Esophagus (tissue), 2 donors: ENCODE results near the gene GHSR. TPM values are rescaled to one million over a fixed set of nuclear protein-coding genes. Genes with fewer than 3 reads are reported as not detected.

Source experiments
- H3K27ac ChIP-seq, 2 donors: one replicate each; pipeline ENCODE4 v1.5.1; 2013; ENCODE audit warnings: low read depth in 2 of 2, mild to moderate bottlenecking in 2 of 2, inconsistent platforms in 1 of 2, low read length in 1 of 2, moderate library complexity in 1 of 2
- H3K27me3 ChIP-seq, 2 donors: one replicate each; pipeline ENCODE4 v1.6.1; 2013; ENCODE audit warnings: low read length in 2 of 2, control low read depth in 1 of 2, mild to moderate bottlenecking in 1 of 2; ENCODE audit not compliant: insufficient read depth in 2 of 2, control insufficient read depth in 1 of 2
- H3K36me3 ChIP-seq, 2 donors: one replicate each; pipeline ENCODE4 v1.6.1; 2013; ENCODE audit warnings: low read length in 1 of 2; ENCODE audit not compliant: control insufficient read depth in 2 of 2, insufficient read depth in 2 of 2
- H3K4me1 ChIP-seq, 2 donors: one replicate each; pipeline ENCODE4 v1.6.1; 2013; ENCODE audit warnings: low read length in 1 of 2; ENCODE audit not compliant: control insufficient read depth in 2 of 2, insufficient read depth in 2 of 2
- H3K4me3 ChIP-seq, 2 donors: one replicate each; pipeline ENCODE4 v1.5.1; 2013; ENCODE audit warnings: low read length in 2 of 2, mild to moderate bottlenecking in 2 of 2, low read depth in 1 of 2, moderate library complexity in 1 of 2
- H3K9me3 ChIP-seq, 2 donors: one replicate each; pipeline ENCODE4 v1.6.1; 2013; ENCODE audit warnings: mild to moderate bottlenecking in 2 of 2, low read depth in 1 of 2, low read length in 1 of 2, moderate library complexity in 1 of 2; ENCODE audit not compliant: control insufficient read depth in 2 of 2, insufficient read depth in 1 of 2
- WGBS, 2 donors: extraction: QIAGEN DNeasy Blood & Tissue Kit; methylation state at CpG; one replicate each; pipeline ENCODE4 v1.1.7; 2013; 5-methylcytosine and 5-hydroxymethylcytosine counted together
- polyA plus RNA-seq, 2 donors: library from polyadenylated mRNA; stranded (reverse); fragments of 200-250 nt; gene quantifications; one replicate each; pipeline ENCODE4 v1.2.3, GENCODE V29; 2013
- donor health status: healthy with polysubstance abuse.
- donor health status: Bipolar disorder and iron deficiency.

GHSR gene
- polyA plus RNA-seq, 2 donors: not detected

DNA sequence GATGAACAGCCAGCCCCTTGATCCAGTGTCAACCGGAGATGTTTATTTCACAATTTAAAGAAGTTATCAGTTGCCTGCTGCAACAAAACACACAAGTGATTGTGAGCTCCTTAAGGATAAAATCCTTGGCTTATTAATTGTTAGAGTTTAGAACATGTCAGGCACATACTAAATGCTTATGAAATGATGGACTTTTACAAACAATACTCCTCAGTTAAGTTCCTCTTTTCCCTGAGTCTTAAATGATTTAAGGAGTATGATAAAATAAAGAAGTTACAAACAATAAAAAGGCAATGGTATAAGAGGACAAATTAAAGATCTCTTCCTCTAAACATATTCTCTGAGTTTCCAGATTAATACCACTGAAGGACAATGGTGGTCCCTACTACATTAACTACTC, 5.7 kb downstream of the GHSR start:
- WGBS, 2 donors: 71 to 88% methylated on average over 1 of the region's 1 CpG
- Histone ChIP-seq H3K4me3 (no peak overlapping the region), H3K27me3 (peaks cover 0 to 4% of the 10 kb centered on the region in 2 donors)

GRCh38 chr3:172441581-172441980, 6.7 kb downstream of the GHSR start:
- Histone ChIP-seq H3K36me3 (no peaks in the 10 kb centered on the region), H3K27ac (no peak overlapping the region), H3K4me3 (no peak overlapping the region), H3K9me3 (no peaks in the 10 kb centered on the region), H3K27me3 (no peaks in the 10 kb centered on the region), H3K4me1 (no peaks in the 10 kb centered on the region)
- WGBS, 2 donors: 69 to 71% methylated on average over 5 of the region's 5 CpGs

More for the DNA sequence above, 5.7 kb downstream of the GHSR start:
- no peaks in the 10 kb centered on the region for H3K36me3 ChIP-seq
- peaks cover 0 to 2% of the 10 kb centered on the region in 2 donors for H3K9me3 ChIP-seq
- no peak overlapping the region for H3K27ac ChIP-seq
- peaks cover 0 to 2% of the 10 kb centered on the region in 2 donors for H3K4me1 ChIP-seq

DNA sequence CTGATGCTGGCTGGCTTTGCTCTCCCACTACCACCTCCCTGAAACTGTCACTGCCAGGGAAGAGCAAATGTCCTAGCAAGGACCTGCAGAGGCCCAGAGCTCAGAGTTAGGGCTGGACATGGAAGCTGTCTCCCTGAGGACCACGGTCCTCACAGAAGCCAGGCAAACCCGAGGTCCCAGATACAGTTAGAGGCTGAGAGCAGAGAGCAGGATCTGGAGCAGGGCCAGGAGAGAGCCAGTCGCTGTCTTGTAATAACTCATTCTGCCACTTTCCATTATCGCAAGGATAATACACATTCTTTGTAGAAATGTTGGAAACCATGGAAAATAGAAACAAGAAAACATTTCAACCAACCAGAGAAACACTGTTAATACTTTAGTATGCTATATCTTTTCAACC, 10.1 kb downstream of the GHSR start:
- H3K4me3 ChIP-seq: no peak overlapping the region
- WGBS, 2 donors: 51 to 57% methylated on average over 4 of the region's 4 CpGs
- H3K9me3 ChIP-seq: no peaks in the 10 kb centered on the region
- no peaks in the 10 kb centered on the region for H3K4me1 ChIP-seq
- no peak overlapping the region for H3K27ac ChIP-seq
- no peaks in the 10 kb centered on the region for H3K27me3 ChIP-seq
- H3K36me3 ChIP-seq: no peaks in the 10 kb centered on the region

DNA sequence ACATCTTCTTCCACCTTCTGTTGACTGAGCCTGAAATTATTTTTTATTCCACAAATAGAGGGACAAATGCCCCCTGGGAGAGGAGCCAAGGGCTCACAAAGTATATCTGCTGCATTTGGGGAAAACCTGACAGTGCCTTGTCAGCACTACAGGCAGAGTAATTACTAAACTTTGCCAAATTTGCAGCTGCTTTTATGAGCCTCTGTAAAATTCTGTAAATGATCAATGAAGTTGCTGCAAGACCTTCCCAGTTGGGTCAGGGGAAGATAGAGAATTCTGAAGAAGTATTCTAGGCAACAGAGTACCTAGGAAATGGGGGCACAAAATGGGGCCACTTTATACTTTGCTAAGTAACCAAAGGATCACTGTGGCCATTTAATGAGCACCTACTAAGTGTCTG, 10.5 kb downstream of the GHSR start:
- no peaks in the 10 kb centered on the region for H3K4me1 ChIP-seq
- H3K27me3 ChIP-seq: no peaks in the 10 kb centered on the region
- no peaks in the 10 kb centered on the region for H3K36me3 ChIP-seq
- H3K9me3 ChIP-seq: peaks cover 0 to 2% of the 10 kb centered on the region in 2 donors
- no peak overlapping the region for H3K27ac ChIP-seq
- no peak overlapping the region for H3K4me3 ChIP-seq

- Histone ChIP-seq H3K9me3 (no peaks in the 10 kb centered on the region), H3K36me3 (no peaks in the 10 kb centered on the region), H3K4me3 (no peak overlapping the region), H3K27me3 (peaks cover 0 to 2% of the 10 kb centered on the region in 2 donors), H3K27ac (no peak overlapping the region), H3K4me1 (no peaks in the 10 kb centered on the region)
- 77 to 84% methylated on average over 5 of the region's 5 CpGs for WGBS, 2 donors
Measured at GRCh38 chr3:172415323-172415722, 32.9 kb downstream of the GHSR start.

DNA sequence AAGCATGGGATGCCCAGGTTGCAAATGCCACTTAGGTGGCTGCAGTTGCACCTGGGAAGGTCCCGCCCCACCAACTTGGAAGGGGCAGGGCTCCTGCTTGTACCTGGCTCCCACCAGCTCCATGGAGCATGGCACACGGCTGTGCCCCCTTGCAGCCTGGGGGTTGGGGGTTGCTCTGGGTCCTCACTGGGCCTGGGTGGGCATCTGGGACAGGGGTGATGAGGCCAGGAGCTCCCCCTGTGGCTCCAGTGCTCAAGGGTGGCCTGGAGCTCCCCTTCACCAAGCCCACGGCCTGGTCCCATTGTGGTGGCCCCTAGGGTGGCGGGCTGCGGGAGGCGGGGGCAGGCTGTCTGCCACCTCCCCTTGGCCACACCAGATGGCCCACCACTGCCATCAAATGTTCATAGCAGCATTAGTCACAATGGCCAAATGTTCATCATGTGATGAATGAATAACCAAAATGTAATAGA, 36.7 kb downstream of the GHSR start:
- H3K27me3 ChIP-seq: peaks cover 0 to 2% of the 10 kb centered on the region in 2 donors
- 91 to 97% methylated on average over 6 of the region's 6 CpGs for WGBS, 2 donors
- no peaks in the 10 kb centered on the region for H3K4me1 ChIP-seq
- no peak overlapping the region for H3K4me3 ChIP-seq
- H3K9me3 ChIP-seq: no peaks in the 10 kb centered on the region
- H3K36me3 ChIP-seq: no peaks in the 10 kb centered on the region
- no peak overlapping the region for H3K27ac ChIP-seq

DNA sequence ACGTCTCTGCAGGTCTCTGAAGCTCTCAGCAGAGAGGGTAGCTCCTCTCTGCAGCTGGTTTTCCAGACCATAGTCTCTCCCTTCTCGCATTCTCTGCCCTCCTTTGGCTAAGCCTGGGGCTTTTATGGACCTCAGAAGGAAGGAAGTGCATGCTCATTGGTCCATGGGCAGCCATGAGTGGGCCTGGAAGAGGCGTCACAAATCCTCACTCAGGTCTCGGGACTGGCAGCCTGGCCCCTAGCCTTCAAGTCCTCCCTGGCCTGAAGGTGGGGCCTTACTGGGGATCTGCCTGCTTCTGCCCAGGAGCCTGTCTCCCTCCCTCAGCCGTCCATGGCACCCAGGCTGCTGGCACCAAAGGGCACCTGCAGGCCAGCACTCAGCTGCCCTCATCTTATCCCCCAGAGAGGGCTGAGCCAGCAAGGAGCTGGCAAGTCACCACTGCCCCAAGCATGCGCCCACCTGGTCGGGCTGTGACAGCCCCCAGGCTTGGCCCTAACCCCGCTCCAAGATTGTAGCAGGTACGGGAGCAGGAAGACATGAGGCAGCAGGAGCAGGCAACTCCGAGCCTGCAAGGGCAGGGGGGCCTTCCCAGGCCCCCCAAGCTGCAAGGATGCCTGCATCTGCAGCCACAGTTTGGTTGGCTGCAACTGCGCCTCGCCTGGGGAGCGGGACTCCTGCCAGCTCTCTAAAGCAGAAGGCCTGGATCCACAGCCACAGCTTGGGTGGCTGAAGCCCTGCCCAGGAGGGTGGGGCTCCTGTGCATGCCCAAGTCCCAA, 37.4 kb downstream of the GHSR start:
- no peaks in the 10 kb centered on the region for H3K36me3 ChIP-seq
- peaks cover 0 to 2% of the 10 kb centered on the region in 2 donors for H3K27me3 ChIP-seq
- H3K4me1 ChIP-seq: no peaks in the 10 kb centered on the region
- H3K27ac ChIP-seq: no peak overlapping the region
- no peaks in the 10 kb centered on the region for H3K9me3 ChIP-seq
- no peak overlapping the region for H3K4me3 ChIP-seq
- WGBS, 2 donors: 71 to 78% methylated on average over 13 of the region's 13 CpGs

- WGBS, 2 donors: 85% methylated on average over 3 of the region's 3 CpGs
- Histone ChIP-seq H3K4me1 (no peaks in the 10 kb centered on the region), H3K9me3 (no peaks in the 10 kb centered on the region), H3K27ac (no peak overlapping the region), H3K27me3 (no peaks in the 10 kb centered on the region), H3K4me3 (no peak overlapping the region), H3K36me3 (no peaks in the 10 kb centered on the region)
Measured at GRCh38 chr3:172407872-172408271, 40.4 kb downstream of the GHSR start.

- Histone ChIP-seq H3K27ac (no peak overlapping the region), H3K4me3 (no peak overlapping the region), H3K9me3 (no peaks in the 10 kb centered on the region), H3K36me3 (no peaks in the 10 kb centered on the region), H3K4me1 (no peaks in the 10 kb centered on the region), H3K27me3 (no peaks in the 10 kb centered on the region)
- WGBS, 2 donors: 94 to 97% methylated on average over 2 of the region's 2 CpGs
Measured at GRCh38 chr3:172405914-172406313, 42.3 kb downstream of the GHSR start.
